ENCODE measurements around the gene IKZF1.
"Not testable (repeated sequence)": the region's sequence is repeated elsewhere in the genome, so short reads cannot be mapped to it uniquely, and the experiment has no call there.

Gene IKZF1

GRCh38 chr7:50335795-50336754 is 31.6 kb downstream of the IKZF1 start:
- peak; percentile 89 for DNase-seq

- DNase-seq = no peak
These were observed 32.6 kb downstream of the IKZF1 start for GRCh38 chr7:50336894-50337703.

GRCh38 chr7:50339472-50339871 is 35.0 kb downstream of the IKZF1 start:
- not testable (repeated sequence) for DNase-seq

GRCh38 chr7:50339990-50340500 is 35.5 kb downstream of the IKZF1 start:
- DNase-seq = peak; percentile 78

GRCh38 chr7:50341724-50342123 is 37.2 kb downstream of the IKZF1 start:
- DNase-seq = no peak

- DNase-seq = peak; percentile 69
These were observed 38.1 kb downstream of the IKZF1 start for GRCh38 chr7:50342616-50343114.

- no peak for DNase-seq
These were observed 42.3 kb downstream of the IKZF1 start for GRCh38 chr7:50346545-50347497.

- DNase-seq = peak; percentile 69
These were observed 43.2 kb downstream of the IKZF1 start for GRCh38 chr7:50347693-50348092.

- no peak for DNase-seq
These were observed 44.1 kb downstream of the IKZF1 start for GRCh38 chr7:50348469-50349162.

GRCh38 chr7:50349399-50349798 is 44.9 kb downstream of the IKZF1 start:
- DNase-seq = no peak

- DNase-seq = peak; percentile 91
These were observed 45.7 kb downstream of the IKZF1 start for GRCh38 chr7:50349963-50350944.

GRCh38 chr7:50351267-50351666 is 46.8 kb downstream of the IKZF1 start:
- DNase-seq = peak; percentile 50

- DNase-seq = peak; percentile 42
These were observed 47.8 kb downstream of the IKZF1 start for GRCh38 chr7:50352282-50352681.

- peak; percentile 6 for DNase-seq
These were observed 48.2 kb downstream of the IKZF1 start for GRCh38 chr7:50352751-50353150.

- DNase-seq = peak; percentile 36
These were observed 48.7 kb downstream of the IKZF1 start for GRCh38 chr7:50353201-50353600.

GRCh38 chr7:50353894-50354595 is 49.5 kb downstream of the IKZF1 start:
- DNase-seq = peak; percentile 14

- DNase-seq = peak; percentile 10
These were observed 51.3 kb downstream of the IKZF1 start for GRCh38 chr7:50355817-50356178.

- DNase-seq = peak; percentile 13
These were observed 51.9 kb downstream of the IKZF1 start for GRCh38 chr7:50356212-50356944.

- peak; percentile 39 for DNase-seq
These were observed 52.4 kb downstream of the IKZF1 start for GRCh38 chr7:50356945-50357268.
